GM21717 (cell line): ENCODE results near the gene PCSK2.

Experiments
- ATAC-seq: cut with Tn5 transposase; IDR thresholded peaks from one replicate; pipeline ENCODE4 v1.9.1; 2021; ENCODE audit warnings: mild to moderate bottlenecking, moderate library complexity; ENCODE audit not compliant: unreplicated experiment

PCSK2 gene

GRCh38 chr20:17470521-17470920, 243.7 kb downstream of the PCSK2 start:
- ATAC-seq, result no peak

- no peak for ATAC-seq
These were observed 244.1 kb downstream of the PCSK2 start for GRCh38 chr20:17470973-17471372.

- no peak for ATAC-seq
These were observed 244.9 kb downstream of the PCSK2 start for GRCh38 chr20:17471606-17472187.

- ATAC-seq, result no peak
These were observed 246.8 kb downstream of the PCSK2 start for GRCh38 chr20:17473659-17474058.

GRCh38 chr20:17479063-17479657, 252.3 kb downstream of the PCSK2 start:
- ATAC-seq, result no peak

- ATAC-seq, result no peak
These were observed 253.9 kb downstream of the PCSK2 start for GRCh38 chr20:17480696-17481095.

- ATAC-seq, result no peak
These were observed 254.8 kb downstream of the PCSK2 start for GRCh38 chr20:17481661-17482060.

- no peak for ATAC-seq
These were observed 255.7 kb downstream of the PCSK2 start for GRCh38 chr20:17482536-17482935.

- no peak for ATAC-seq
These were observed 258.2 kb downstream of the PCSK2 start for GRCh38 chr20:17485017-17485416.

GRCh38 chr20:17488916-17489600, 262.2 kb downstream of the PCSK2 start:
- ATAC-seq, result no peak

GRCh38 chr20:17490501-17490900, 263.7 kb downstream of the PCSK2 start:
- ATAC-seq, result no peak

- no peak for ATAC-seq
These were observed 264.2 kb downstream of the PCSK2 start for GRCh38 chr20:17491041-17491440.

GRCh38 chr20:17491488-17491887, 264.6 kb downstream of the PCSK2 start:
- ATAC-seq, result no peak

GRCh38 chr20:17493173-17493572, 266.3 kb downstream of the PCSK2 start:
- no peak for ATAC-seq

- no peak for ATAC-seq
These were observed 267.4 kb downstream of the PCSK2 start for GRCh38 chr20:17494201-17494600.

- no peak for ATAC-seq
These were observed 269.0 kb downstream of the PCSK2 start for GRCh38 chr20:17495826-17496225.

GRCh38 chr20:17497821-17498580, 271.2 kb downstream of the PCSK2 start:
- no peak for ATAC-seq

- ATAC-seq, result no peak
These were observed 271.8 kb downstream of the PCSK2 start for GRCh38 chr20:17498641-17499040.

GRCh38 chr20:17499041-17499440, 272.2 kb downstream of the PCSK2 start:
- no peak for ATAC-seq

GRCh38 chr20:17500271-17500670, 273.4 kb downstream of the PCSK2 start:
- ATAC-seq, result no peak

- ATAC-seq, result no peak
These were observed 274.0 kb downstream of the PCSK2 start for GRCh38 chr20:17500826-17501225.

GRCh38 chr20:17501701-17502100, 274.9 kb downstream of the PCSK2 start:
- ATAC-seq, result no peak
